IPS-NIHi7 (cell line): ENCODE measurements around the gene CRACDL.

Source experiments
- DNase-seq: peaks from one replicate; pipeline ENCODE4 v3.0.0; 2012; ENCODE audit warnings: mixed read lengths; ENCODE audit errors: extremely low spot score

CRACDL gene

DNA sequence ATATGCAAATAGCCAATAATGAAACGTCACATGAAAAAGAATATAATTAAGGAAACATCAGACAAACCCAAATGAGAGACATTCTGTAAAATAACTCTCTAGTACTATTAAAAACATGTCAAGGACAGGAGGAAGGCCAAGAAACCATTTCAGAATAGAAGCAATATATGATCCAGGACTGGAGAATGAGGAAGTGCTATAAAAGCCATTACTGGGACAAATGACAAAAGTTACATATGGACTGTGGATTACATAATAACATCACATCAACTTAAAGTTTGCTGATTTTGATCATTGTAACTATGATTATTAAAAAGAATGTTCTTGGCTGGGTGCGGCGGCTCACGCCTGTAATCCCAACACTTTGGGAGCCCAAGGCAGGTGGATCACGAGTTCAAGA, 81.3 kb downstream of the CRACDL start:
- no peak for DNase-seq

DNA sequence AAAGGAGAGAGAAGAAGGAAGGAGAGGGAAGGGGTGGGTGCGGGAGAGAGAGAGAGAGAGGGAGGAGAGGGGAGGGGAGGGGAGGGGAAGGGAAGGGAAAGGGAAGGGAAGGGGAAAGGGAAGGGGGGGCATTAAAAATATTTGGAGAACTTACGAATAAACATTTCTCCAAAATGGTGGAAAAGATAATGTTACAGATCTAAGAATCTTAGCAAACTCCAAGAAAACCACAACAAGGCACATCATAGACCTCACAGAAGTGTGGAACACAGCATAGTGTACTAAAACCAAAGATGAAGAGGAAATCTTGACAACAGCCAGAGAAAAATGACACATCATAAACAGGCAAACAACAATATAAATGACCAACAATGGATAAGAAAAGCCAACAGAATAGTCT, 83.1 kb downstream of the CRACDL start:
- no peak for DNase-seq

DNA sequence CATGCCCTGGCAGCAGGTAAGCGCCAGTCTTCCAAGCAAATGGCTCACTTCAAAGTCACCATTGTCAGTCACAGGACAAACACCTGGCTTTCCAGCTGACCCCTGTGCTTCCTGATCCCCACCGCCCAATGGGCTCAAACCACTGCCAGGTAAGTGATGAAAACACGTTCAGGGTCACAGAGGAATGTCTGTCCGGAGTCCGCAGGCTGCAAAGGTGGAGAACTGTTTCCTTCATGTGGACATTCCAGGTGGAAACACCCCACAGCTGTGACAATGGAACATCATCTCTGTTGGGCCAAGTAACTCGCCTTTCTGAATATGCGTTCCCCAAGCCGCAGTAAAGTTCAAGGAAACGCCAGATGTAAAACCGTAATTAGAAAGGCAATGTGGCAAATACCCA, 86.0 kb downstream of the CRACDL start:
- DNase-seq, result no peak

DNA sequence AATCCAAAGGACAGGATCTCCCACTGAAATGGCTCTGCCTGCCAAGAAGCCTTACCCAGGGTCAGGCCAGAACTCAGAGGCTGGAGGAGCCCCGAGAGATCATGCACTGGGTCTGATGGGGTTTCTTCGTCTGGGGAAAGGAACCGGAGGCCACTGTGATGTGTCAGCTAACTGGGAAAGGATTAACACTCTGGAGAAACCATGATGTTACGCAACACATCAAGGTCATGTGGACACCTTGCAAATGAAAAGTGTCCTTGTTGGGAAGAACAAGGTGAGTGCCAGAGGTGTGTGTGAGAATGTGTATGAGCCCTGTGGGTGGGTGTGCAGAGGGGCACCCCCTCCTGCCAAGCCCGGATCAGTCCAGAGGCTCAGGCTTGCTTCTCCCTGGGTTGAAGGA, 86.9 kb downstream of the CRACDL start:
- no peak for DNase-seq

DNA sequence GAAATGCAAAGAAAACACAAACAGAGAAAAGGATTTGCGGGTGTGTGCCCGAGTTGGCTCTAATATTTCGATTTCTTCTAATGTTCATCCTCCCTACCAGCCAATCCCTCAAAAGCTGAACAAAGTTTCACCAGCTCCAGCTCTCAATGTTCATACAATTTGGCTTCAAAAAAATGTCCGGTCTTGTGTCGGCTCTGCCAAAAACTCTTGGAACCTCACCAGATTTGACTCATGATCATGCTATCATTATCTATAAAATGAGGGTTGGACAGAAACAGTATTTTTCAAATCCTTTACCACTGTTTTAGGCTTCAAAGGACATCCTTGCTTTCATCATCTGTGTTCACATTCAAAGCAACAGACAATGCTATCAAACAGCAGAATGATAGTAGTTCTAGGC, 88.2 kb downstream of the CRACDL start:
- DNase-seq, result no peak

DNA sequence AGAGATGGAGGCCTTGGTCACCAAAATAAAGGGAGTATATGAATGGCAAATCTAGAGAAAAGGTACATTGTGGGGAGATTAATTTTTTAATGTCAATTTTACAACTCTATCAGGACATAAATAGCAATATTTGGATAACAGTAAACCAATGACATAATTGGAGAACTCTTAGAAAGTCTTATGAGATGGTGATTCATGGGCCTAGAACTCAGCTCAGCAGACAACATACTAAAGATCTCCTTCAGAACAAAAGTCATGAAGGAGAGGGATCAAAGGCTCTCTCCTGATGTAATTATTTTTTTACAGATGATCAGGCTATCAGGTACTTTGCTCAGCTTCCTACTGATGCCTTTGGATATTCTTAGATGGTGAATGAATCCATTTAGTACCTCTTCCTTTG, 90.0 kb downstream of the CRACDL start:
- DNase-seq, result no peak

DNA sequence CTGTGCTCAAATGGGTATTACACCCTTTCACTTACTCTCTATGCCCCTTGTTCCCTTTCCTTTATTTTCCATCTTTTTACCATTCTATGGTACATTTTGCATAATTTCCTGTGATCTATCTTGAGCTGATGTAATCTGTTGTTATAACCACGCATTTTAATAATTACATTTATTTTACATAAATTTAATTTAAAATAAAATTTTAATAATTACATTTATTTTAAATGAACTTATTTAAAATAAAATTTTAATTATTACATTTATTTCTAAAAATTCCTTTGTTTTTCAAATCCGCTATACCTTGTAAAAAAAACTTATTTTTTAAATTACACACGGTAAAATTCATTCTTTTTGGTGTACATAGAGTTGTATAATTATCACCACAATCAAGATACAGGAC, 93.9 kb downstream of the CRACDL start:
- no peak for DNase-seq

DNA sequence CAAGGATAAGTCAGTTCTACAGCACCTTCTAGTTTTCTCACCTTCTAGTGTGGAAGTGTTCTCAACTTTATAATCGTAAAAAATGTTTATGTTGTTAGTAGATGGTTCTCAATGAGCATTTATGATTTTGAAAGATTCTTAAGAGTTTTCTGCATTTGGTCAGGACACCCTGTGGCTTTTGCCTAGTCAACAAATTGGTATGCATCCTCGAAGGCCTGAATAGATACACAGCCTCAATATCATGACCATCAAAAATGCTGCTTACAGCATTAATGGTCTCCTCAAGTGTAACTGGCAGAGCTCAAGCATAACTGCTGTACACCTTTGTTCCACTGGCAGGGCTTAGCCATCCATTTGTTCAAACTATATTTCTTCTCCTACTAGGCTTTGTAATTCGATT, 96.7 kb downstream of the CRACDL start:
- no peak for DNase-seq

DNA sequence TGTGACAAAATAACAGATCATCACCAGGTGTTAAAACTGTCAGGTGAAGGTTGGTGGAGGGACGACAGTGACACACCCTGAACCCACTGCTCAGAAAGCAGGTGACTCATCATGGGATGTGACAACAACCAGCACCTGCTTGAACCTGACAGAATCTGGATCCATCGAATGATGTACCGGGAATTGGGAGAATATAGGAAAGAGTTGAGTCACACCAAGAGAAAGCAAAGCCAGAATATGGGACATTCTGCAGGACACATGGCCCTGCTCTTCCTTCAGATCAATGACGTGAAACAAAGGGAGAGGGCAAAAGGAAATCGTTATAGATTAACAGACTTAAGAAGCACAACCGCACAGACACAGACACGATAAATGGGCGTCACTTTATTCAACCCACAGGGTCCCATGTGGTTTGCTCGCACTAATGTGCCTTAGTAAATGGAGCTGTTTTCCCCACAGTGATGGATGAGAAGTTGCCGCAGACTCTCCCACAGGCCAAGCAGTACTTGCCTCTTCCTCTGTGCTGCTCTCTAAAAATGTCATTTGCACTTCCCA, 100.1 kb downstream of the CRACDL start:
- DNase-seq, result no peak

DNA sequence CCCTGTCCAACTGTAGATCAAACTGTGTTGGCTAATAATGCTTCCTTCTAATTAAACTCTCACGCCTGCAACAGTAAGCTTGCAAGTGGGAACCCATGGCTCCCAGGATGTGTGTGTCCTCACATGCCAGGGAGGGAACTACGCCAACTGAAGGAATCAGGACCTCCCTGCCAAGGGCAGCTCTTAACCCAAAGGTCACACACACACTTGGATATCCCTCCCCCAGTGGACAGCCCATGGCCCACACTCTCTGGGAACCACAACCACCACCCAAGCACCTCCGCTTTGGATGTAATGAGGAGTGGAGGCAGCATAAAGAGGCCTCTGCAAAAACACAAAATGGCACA, 102.1 kb downstream of the CRACDL start:
- no peak for DNase-seq

DNA sequence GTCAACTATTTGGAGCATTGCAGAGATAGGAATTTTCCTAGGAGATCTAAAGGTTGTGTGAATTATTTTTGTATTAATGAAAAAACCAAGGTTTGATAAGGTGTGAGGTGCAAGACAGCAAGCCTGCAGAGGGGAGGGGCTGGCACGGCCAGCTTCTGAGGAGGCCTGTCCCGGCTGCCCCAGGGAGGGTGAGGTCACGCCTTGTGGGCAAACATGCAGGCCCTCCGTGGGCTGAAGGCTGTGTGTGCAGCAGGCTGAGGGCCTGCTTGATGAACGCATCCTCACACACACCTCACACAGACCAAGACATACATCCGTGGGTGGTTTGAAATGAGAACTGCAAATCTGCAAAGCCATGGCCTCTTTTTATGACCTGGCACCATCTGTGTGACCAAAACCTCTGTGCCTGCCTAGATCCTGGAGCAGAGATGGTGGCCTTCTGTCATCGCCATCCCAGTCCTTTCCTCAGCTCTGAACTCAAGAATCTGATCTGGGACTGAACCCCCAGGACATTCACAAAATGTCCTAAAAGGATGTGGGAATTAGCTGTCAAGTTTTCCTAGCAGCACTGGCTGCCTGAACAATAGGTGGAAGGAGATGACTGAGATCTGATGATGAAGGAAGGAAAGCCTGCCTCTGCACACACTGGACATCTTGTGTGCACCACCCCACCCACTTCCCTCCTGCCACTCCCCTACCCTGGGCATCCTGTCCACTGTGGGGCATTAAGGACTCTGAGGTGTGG, 102.7 kb downstream of the CRACDL start:
- DNase-seq, result no peak

DNA sequence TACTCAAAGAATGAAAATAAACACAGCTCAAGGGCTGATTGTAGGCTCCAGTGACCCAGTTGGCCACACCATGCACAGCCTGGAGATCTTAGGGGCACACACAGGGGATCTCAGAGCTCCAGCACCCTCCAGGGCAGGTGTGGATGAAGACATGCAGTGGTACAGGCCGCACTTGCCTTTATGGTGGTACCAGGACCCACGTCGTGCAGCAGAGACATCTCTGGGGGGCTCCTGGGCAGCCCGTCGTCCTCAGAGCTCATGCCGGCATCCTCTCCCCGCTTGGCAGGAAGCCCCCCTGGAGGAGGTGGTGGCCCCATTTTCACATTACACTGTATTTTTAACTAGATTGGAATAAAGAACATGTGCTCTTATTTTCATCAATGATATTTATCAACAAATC, 103.9 kb downstream of the CRACDL start:
- DNase-seq, result no peak

DNA sequence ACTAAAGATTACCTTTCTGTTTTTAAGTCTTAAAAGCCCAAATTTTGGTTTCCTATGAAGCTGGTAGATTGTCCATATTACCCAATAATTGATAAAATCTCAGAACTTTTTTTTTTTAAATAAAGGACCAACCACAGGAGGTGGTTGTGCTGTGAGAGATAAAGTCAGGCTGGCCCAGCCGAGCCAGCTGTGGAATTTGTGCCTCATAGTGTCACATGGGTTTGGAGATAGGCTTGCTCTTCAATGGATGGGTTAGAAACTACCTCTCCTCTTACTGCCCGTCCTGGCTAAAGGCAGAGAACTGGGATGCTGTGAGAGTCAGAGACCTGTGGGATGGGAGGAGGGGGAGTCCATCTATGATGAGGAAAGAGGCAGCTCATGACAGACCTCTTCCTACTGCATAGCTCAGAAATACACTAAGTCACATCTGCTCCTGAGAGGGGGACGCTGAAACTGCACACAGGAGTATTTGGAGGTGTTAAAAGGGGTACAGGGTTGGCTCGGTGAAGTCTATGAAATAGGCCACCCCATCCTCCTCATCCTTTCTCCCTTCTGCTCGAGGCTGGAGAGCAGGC, 105.4 kb downstream of the CRACDL start:
- DNase-seq, result no peak

DNA sequence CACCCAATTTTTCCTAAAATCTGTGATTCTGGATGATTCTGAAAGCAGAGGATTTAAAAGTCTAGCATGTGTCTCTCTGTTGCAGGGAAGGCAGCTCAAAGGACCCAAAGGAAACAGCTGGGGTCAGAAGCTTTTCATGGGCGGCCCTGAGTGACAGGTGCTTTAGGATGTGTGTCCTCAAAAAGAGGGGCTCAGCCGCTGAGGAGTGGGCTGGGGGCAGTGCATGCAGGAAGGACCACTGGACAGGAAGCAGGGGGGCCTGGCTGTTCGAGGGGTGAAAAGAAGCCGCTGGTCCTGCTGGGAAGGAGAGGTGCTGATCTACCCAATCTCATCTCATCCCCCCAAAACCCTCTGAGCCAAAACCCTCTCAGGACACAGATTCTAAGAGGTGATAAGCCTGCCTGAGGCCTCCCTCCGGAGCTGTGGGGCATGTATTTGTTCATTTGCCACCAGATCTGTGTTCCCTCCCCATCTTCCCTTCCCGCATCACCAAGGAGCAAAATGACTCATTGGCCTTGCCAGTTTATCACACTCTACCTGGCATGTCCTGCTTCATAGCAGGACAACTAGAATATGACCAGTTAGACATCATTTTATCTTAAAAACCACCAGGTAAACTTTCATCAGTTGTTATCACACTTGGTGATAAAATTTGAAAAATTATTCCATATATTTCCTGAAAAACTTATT, 106.3 kb downstream of the CRACDL start:
- no peak for DNase-seq

DNA sequence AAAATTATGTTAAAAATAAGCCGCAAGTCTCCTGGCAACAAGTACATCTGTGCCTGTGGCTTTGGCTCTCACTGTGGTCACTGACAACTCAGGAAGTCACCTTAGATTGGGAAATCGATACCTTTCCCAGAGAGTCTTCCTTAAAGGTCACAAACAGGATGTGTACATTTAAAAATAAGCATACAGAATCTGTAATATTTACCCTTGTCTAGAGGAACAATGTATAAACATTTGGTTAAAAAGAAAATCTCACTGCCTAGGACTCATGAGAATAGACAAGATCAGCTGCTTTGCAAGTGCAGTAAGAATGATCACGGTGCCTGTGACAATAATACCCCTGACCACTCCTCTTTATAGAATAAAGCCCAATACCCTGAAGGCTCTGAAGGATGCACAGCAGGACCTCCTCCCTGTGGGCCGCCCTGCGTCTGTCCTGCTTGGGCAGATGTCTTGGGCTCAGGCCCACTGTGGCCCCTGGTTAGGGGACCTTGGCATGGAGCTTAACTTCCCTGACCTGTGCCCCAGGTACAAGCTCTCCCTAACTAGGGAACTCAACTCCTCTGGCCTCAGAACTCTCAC, 107.1 kb downstream of the CRACDL start:
- DNase-seq, result no peak

DNA sequence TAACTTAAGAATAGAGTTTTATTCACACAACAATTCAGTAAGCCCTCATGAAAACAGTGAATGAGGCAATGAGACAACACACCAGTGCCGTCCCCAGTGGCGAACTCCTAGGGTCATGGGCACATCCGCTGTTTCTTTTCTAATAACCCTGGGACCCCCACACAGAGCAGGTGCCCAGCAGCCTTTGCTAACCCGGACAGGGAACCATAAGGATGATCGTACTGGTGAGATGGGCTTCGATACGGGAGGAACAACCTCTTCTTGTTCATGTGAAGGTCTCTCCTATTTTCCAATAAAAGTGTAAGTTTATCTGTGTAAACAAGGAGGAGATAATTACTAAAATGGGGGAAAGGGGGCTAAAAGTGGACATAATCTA, 107.7 kb downstream of the CRACDL start:
- no peak for DNase-seq

DNA sequence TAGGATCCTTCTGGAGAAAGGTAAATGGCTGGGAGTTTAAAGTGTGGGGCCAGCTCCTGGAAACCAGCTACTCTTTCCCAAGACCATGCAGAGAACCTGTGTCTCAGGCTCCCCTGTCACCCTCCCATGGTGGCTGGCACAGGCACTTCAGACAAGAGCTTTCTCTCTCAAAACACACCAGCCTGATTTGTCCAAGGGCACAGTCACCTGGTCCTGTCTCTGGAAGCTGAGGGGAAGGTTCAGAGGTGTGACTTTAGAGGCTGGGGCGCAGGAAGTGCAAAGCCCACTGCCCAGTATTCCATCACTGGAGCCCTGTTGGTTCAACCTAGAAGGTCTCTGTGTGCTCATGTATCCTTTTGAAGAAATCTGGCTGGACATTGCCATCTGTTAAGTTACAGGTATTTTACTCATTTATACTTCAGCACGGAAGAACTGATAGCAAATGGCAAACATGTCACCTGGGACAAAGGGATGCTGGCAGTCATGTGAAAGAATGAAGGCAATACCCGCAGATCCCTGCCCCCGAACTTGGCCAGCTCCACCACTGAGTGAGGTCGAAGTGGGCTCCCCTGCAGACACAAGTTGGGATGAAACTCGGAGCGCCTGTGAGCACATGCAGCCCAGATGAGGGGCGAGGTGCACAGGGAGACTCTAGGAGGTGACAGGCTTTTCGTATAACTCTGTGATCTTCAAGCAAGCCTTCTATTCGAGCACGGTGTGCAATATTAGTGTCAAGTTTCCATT, 108.2 kb downstream of the CRACDL start:
- DNase-seq, result no peak

DNA sequence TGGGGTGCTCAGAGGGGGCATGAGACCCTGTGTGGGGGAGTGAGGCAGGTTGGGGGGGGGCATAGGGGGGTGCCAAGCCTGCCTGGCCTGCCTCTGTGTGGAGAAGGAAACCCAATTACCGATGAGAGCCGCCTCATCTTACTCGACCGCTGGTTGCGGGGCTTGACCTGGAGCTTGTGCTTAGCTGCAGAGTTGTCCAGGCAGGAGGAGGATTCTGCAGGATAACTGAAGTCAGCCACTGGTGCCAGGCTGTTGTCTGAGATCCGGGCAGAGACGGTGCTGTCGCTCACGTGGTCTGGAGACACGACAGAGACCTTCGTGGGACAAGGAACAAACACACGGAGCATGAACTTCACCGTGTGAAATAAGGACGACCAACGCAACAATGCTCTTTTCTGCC, 109.2 kb downstream of the CRACDL start:
- no peak for DNase-seq

DNA sequence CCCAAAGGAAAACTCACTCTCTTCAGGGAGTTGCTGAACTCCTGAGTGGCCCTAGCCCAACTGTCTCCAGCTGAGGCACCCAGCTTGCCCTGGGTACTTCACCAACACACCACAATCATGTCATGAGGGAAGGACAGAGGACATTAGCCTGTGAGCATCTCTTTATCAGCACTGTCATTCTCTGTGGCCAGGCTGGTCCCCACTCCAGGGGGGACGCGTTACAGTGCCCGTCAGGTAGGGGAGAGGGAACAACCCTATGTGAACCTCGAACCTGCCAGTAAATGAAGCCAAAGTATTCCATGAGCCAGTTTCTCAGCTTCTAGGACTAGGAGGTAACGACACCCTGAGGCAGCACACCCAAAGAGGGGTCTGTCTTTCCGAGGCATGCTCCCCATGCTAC, 110.2 kb downstream of the CRACDL start:
- no peak for DNase-seq

DNA sequence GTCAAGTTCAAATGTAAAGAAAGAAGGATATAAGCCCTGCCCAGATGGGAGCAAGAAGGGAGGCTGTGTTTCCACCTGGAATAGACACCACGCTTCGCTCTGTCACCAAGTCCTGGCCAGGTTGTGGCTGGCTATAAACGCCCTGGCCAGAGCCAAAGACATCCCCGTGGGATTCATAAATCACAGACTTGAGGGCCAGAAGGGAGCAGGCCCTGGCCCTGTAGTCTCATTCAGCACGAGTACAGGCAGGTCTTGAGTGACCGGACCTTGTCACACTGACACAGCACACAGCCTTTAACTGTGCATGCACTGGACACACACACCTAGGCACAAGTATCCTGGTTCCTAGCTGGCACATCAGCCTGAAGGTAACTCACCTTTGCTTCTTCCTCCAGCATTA, 110.6 kb downstream of the CRACDL start:
- DNase-seq, result no peak

DNA sequence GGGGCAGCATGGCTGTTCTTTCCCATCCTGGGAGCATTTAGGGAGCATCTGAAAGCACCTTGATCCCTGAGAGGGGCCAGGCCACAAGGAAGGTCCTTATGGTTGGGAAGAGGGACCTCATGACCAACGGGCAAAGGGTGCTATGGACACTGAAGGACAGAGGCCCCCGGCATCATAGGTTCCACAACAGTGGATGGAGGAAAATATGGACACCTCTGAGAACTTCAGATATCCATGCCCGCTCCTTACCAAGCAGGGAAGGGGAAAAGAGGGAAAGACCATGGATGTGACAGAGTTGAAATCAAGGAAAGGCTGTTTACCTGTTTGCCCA, 111.0 kb downstream of the CRACDL start:
- DNase-seq, result no peak
